Sigmoid colon (tissue), 4 donors: ENCODE results near the gene PODXL.

Source experiments
- POLR2A ChIP-seq, 2 donors: fragments of 450-650 bp; IDR thresholded peaks; one replicate each; pipeline ENCODE4 v1.6.1; 2016; ENCODE audit warnings: antibody characterized with exemption in 2 of 2, mild to moderate bottlenecking in 2 of 2, moderate library complexity in 2 of 2
- POLR2AphosphoS5 ChIP-seq, 4 donors: sonication (generic); formaldehyde crosslinking; IDR thresholded peaks; one replicate each; pipeline ENCODE4 v1.6.1; 2017; ENCODE audit warnings: antibody characterized with exemption in 4 of 4
- TF ChIP-seq, protein P1 (sequence below), 4 experiments: fragments of 450-650 bp in 3 of 4; fragments of 200-600 bp in 1 of 4; IDR thresholded peaks; one replicate each; pipeline ENCODE4 v1.5.1; 2016 to 2019; ENCODE audit warnings: antibody characterized with exemption in 4 of 4, mild to moderate bottlenecking in 3 of 4, moderate library complexity in 2 of 4

DNA sequence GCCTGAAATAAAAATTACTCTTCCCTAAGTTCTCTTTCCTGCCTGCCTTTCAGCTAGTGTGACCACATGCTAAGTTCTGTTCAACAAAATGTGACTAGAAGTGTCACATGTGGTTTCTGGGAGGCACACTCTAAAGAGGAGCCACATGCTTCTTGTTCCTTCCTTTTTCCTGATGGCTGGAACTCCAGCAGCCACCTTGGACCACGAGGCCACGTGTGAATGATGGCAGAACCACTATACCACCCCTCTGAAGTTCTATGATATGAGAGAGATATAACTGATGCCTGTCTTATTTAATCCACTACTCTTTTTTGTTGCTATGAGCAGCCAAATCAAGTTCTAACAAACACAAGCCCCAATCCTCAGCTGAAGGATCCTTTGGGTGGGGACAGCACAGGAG lies 8.1 kb downstream of the PODXL start:
- TF ChIP-seq, protein P1, sequence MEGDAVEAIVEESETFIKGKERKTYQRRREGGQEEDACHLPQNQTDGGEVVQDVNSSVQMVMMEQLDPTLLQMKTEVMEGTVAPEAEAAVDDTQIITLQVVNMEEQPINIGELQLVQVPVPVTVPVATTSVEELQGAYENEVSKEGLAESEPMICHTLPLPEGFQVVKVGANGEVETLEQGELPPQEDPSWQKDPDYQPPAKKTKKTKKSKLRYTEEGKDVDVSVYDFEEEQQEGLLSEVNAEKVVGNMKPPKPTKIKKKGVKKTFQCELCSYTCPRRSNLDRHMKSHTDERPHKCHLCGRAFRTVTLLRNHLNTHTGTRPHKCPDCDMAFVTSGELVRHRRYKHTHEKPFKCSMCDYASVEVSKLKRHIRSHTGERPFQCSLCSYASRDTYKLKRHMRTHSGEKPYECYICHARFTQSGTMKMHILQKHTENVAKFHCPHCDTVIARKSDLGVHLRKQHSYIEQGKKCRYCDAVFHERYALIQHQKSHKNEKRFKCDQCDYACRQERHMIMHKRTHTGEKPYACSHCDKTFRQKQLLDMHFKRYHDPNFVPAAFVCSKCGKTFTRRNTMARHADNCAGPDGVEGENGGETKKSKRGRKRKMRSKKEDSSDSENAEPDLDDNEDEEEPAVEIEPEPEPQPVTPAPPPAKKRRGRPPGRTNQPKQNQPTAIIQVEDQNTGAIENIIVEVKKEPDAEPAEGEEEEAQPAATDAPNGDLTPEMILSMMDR (IDR thresholded peaks at IDR 0.05) = no peak
- TF ChIP-seq POLR2A (IDR thresholded peaks at IDR 0.05) (no peak), POLR2AphosphoS5 (IDR thresholded peaks at IDR 0.05) (no peak)
